ENCODE measurements around the gene CACNA2D1. TPM values are rescaled to one million over a fixed set of nuclear protein-coding genes. Genes with fewer than 3 reads are reported as not detected.

Gene CACNA2D1
- total RNA-seq, 4 donors from 2014 or later = 3.0 to 15.7 (median 8.6) TPM

DNA sequence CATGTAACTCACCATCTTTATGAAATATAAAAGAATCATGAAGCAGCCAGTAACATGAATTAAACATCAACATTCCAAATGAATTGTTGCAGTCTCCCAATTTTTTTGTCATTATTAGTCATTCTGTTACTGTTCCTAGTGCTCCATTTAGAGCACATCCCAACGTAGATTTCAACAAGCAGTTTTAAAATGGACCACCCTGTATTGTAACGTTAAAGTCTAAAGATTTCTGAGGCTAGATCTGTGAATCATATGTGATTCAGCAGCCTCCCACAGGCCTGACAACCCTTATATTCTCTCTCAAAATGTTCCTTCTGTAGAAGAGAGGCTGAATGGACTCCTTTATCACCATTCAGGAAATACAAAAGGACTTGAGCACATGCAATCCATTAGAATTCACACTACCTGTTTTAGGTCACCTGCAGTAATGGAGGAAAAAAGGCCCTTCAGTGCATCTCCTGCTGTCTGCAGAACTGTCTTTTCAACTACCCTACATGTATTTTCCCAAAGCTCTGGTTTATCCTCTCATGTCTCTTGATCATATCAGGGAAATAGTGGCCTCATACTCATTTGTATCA is 81.4 kb downstream of the CACNA2D1 start:
- WGBS, 2 donors = 61 to 75% methylated on average over 2 of the region's 2 CpGs
- no peak overlapping the region for H3K4me3 ChIP-seq (ENCODE audit: low read depth, poor library complexity, severe bottlenecking)
- no peak for DNase-seq (ENCODE audit: low spot score in 2 of 2)
- TF ChIP-seq, protein P1, sequence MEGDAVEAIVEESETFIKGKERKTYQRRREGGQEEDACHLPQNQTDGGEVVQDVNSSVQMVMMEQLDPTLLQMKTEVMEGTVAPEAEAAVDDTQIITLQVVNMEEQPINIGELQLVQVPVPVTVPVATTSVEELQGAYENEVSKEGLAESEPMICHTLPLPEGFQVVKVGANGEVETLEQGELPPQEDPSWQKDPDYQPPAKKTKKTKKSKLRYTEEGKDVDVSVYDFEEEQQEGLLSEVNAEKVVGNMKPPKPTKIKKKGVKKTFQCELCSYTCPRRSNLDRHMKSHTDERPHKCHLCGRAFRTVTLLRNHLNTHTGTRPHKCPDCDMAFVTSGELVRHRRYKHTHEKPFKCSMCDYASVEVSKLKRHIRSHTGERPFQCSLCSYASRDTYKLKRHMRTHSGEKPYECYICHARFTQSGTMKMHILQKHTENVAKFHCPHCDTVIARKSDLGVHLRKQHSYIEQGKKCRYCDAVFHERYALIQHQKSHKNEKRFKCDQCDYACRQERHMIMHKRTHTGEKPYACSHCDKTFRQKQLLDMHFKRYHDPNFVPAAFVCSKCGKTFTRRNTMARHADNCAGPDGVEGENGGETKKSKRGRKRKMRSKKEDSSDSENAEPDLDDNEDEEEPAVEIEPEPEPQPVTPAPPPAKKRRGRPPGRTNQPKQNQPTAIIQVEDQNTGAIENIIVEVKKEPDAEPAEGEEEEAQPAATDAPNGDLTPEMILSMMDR (IDR thresholded peaks at IDR 0.05) = no peak
- TF ChIP-seq POLR2A (IDR thresholded peaks at IDR 0.05) = no peak
- intact Hi-C loops (cut with DNase I; ENCODE audit: low total_unique reads) = no loop called here

DNA sequence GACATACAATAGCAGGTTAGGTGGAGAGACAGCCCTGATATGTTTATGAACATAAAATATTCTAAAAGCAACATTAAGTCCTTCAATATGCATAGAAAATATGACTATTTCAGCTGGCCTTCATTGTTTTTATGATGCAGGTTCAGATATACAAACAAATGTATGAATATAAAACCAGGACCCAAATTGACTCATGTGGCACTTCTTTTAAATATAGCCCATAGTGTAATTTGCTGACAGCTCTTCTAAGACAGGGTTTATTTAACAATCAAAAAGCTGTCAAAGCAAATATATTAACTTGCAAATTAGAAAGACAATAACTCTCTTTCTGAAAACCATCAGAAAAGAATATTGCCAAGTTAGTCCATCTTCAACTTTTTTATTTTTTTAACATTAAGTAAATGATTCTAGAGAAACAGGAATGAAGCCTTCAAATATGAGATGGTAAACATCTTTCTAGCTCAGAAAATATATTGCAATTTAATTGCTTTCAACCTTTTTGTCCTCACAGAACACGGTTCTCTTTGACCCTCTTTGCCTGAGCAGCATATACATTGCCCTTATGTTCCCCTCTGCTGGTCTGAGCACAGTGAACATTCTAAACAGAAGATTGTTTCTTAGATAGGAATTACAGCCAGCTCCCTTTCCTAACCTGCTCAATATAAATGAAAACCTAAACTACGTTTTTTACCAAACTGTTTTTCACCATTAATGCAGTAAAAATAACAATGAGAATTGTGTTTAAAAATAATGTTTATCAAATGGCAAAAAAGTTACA is 82.8 kb downstream of the CACNA2D1 start:
- WGBS, 2 donors = 50 to 53% methylated on average over 2 of the region's 2 CpGs
- no peak for DNase-seq (ENCODE audit: low spot score in 2 of 2)
- no peak overlapping the region for H3K4me3 ChIP-seq (ENCODE audit: low read depth, poor library complexity, severe bottlenecking)
- TF ChIP-seq, protein P1 (IDR thresholded peaks at IDR 0.05) = no peak
- TF ChIP-seq POLR2A (IDR thresholded peaks at IDR 0.05) = no peak
- intact Hi-C loops (cut with DNase I; ENCODE audit: low total_unique reads) = no loop called here

DNA sequence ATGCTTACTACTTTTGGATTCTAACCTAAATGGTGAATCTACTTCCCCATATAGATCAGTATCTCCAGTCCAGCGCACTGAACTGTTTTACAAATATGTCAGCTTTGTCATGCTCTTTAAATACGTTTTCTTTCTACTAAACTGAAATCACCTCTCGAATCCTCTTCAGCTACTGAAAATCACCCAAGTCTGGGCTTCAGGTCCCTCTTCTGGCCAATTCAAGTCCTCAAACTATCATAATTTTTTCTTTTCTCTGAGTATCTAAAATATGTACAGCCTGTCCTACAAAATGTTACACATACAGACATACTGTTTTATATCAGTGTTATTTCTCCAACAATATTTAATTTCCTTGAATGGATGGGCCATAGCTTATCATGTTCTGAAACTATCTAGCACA is 84.2 kb downstream of the CACNA2D1 start:
- WGBS, 2 donors = 85 to 92% methylated on average over 3 of the region's 3 CpGs
- intact Hi-C loops (cut with DNase I; ENCODE audit: low total_unique reads) = no loop called here
- TF ChIP-seq, protein P1 (IDR thresholded peaks at IDR 0.05) = no peak
- TF ChIP-seq POLR2A (IDR thresholded peaks at IDR 0.05) = no peak
- H3K4me3 ChIP-seq (ENCODE audit: low read depth, poor library complexity, severe bottlenecking) = no peak overlapping the region
- no peak for DNase-seq (ENCODE audit: low spot score in 2 of 2)

DNA sequence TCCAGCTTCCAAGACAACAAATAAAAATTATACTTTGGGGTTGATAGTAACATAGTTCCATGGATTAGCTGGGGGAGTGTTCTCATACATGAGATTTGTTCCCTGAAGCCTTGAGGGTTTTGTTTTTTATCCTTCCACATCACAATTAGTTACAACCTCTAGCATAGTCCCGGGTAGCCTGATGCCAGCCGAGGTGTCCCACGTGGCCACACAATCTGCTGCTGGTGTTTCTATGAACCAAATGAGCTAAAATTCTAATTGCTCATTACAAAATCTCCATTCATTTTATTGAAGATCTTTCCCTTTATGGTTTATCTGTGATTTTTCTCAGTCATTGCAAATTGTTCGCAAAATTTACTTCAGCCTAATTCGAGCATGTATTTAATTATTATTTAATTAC is 84.7 kb downstream of the CACNA2D1 start:
- TF ChIP-seq POLR2A (IDR thresholded peaks at IDR 0.05) = no peak
- TF ChIP-seq, protein P1 (IDR thresholded peaks at IDR 0.05) = no peak
- H3K4me3 ChIP-seq (ENCODE audit: low read depth, poor library complexity, severe bottlenecking) = no peak overlapping the region
- intact Hi-C loops (cut with DNase I; ENCODE audit: low total_unique reads) = no loop called here
- DNase-seq (ENCODE audit: low spot score in 2 of 2) = no peak
- 94 to 95% methylated on average over 5 of the region's 5 CpGs for WGBS, 2 donors

DNA sequence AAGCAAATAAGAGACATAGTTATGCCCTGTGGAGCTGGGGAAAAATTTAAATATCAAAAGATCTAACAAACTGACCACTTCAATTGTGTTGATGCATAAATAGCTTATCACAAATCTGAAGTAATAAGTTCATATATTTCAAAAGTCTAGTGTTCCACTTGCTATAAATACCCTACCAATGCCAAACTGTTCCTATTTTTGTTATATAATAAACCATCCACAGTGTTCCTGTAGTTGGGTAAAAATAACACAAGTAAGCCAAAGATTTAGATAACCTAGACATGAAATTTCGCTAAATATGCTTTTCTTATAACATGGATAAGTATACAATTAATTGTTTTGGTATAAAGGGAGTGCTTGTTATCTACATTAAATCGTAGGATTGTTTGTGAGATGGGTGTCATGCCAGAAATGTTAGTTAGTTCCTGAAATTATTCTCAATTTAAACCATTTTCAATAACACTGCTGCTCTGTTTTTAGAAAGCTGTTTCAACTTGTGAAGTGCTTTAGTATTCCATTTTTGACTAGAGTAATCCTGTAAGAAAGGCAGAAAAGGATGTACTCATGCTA is 85.5 kb downstream of the CACNA2D1 start:
- DNase-seq (ENCODE audit: low spot score in 2 of 2) = no peak
- no peak overlapping the region for H3K4me3 ChIP-seq (ENCODE audit: low read depth, poor library complexity, severe bottlenecking)
- WGBS, 2 donors = 77% methylated on average over 2 of the region's 2 CpGs
- intact Hi-C loops (cut with DNase I; ENCODE audit: low total_unique reads) = no loop called here
- TF ChIP-seq, protein P1 (IDR thresholded peaks at IDR 0.05) = no peak
- TF ChIP-seq POLR2A (IDR thresholded peaks at IDR 0.05) = no peak
